GM21515 (cell line): Measurements from ENCODE around the gene CSNK1G2.

ENCODE experiments used
- ATAC-seq: cut with Tn5 transposase; IDR thresholded peaks from one replicate; pipeline ENCODE4 v1.9.1; 2021; ENCODE audit not compliant: unreplicated experiment

CSNK1G2 gene

DNA sequence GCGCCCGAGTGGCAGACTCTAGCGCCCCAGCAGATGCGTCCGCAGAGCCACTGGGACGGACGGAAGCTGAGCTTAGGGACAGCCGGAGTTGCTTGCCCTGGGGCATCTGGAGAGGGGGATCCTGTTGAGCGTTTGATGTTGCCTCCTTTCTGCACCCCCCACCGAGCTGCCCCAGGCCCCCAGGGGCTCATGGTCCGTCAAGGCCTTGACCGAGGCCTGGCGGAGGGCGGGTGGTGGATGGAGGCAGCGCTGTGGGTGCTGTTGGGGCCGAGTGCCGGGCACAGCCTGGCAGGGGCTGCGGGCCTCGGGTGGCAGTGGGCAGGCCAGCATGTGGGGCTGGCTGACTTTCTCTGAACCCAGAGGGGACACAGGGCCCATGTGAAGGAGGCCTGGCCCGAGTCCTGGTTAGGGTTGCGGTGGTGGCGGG is 2.7 kb downstream of the CSNK1G2 start:
- no peak for ATAC-seq

- ATAC-seq: no peak
These were observed 3.3 kb downstream of the CSNK1G2 start for GRCh38 chr19:1944088-1944915.

GRCh38 chr19:1944916-1945561 is 4.1 kb downstream of the CSNK1G2 start:
- ATAC-seq: no peak

DNA sequence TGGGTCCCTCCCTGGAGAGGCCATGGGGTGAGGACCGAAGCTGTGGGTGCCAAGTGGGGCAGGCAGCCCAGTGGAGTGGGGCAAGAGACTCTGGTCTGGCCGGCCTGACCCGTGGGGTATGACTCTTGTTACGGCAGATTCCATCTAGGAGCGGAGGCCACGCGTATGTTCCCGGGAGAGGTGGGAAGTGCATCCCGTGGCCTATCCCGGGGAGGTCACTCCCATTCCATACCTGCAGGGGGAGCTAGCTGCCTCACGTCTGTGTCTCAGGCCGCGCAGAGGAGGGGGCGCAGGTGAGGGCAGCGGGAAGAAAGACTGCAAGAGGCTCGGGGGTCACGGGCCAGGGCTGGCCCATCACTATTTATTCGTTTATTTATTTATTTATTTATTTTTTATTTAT is 4.9 kb downstream of the CSNK1G2 start:
- ATAC-seq: no peak

DNA sequence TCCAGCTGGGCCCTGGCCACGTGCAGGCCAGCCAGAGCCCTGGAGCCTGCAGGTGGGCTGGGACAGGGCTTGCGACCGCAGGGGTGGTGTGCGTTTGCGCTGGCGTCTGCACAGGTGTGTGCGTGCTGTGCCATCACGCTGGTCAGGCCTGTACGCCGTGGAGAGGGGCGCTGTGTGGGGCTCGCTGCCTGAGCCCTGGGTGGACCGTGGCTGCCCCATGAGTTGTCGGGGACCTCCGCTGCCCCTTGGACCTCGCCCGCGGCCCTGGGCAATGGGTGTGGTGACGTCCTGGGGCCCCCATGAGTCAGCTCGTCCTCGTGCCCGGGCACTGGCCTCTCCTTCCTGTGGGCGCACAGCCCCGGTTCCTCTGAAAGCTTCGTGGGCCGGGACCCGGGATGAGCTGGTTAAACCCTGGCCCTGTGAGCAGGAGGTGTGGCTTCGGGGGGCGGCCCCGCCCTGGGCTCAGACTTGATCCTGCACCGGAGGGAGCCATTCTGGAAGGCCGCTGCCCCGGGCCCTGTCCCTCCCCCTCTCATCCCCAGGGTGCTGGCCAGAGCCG is 6.8 kb downstream of the CSNK1G2 start:
- ATAC-seq: no peak

- no peak for ATAC-seq
These were observed 8.5 kb downstream of the CSNK1G2 start for GRCh38 chr19:1949304-1950101.

- ATAC-seq: no peak
These were observed 9.7 kb downstream of the CSNK1G2 start for GRCh38 chr19:1950640-1951039.

DNA sequence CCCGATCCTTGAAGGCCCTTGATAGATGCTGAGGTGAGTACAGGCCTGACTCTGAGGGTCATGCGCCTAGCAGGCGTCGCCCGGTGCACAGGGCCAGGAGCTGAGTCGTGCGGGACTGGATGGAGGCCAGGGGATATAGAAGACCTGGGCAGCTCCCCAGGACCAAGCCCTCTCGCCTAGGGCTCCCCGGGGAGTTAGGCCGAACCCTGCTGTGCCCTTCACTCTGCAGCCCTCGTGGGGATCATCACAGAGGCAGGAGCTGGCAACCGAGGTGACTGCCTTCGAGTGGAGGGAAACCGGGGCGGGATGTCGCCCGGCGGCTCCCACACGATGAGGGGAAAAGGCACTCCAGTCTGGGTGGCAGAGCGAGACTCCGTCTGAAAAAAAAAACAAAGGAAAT is 11.7 kb downstream of the CSNK1G2 start:
- ATAC-seq: no peak

DNA sequence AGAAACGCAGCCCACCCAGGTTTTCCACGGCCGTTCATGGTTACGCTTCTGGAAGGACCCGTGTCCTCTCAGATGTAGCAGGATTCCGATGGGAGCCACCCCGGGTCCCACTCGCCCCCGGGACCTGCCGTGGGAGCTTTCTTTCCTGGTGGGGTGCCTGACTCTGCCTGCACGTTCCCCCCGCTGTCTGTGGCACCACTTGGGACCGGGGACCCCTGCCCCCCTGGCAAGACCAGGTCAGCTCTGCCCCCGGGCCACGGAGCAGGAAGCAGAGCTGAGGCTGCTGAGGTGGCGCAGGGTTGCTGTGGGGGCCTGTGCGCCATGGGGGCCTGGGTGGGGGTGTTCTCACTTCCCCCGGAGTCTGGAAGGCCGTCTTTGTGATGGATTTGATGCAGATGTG is 12.1 kb downstream of the CSNK1G2 start:
- no peak for ATAC-seq

DNA sequence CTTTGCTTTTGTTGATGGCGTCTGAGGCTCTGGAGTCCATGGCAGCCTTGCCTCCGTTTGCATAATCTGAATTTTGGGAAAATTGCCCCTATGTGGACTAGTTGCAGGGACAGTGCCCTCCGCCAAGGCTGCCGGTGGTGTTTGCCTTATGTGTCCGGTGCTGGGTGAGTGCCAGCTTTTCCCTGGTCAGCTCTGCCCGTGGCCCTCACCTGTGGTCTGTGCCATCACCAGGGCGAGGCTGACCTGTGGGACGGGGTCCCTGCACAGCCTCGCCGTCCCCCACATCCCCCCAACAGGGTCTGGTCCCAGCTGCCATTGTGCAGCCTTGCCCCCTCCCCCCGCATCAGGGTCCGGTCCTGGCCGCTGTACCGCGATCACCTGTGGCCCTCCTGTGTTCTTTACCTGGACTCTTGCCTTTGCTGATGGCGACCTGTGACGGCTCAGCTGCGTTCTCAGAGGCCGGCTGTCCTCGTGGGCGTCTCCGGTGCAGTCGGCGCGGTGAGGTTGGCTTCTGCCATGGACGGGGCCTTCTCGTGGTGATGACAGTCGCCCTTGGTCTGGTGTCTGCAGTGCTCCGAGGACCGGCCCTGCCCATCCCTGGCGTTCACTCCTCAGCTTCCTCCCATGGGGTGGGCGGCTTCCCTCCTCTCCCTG is 12.6 kb downstream of the CSNK1G2 start:
- no peak for ATAC-seq

GRCh38 chr19:1954532-1954933 is 13.6 kb downstream of the CSNK1G2 start:
- ATAC-seq: no peak

DNA sequence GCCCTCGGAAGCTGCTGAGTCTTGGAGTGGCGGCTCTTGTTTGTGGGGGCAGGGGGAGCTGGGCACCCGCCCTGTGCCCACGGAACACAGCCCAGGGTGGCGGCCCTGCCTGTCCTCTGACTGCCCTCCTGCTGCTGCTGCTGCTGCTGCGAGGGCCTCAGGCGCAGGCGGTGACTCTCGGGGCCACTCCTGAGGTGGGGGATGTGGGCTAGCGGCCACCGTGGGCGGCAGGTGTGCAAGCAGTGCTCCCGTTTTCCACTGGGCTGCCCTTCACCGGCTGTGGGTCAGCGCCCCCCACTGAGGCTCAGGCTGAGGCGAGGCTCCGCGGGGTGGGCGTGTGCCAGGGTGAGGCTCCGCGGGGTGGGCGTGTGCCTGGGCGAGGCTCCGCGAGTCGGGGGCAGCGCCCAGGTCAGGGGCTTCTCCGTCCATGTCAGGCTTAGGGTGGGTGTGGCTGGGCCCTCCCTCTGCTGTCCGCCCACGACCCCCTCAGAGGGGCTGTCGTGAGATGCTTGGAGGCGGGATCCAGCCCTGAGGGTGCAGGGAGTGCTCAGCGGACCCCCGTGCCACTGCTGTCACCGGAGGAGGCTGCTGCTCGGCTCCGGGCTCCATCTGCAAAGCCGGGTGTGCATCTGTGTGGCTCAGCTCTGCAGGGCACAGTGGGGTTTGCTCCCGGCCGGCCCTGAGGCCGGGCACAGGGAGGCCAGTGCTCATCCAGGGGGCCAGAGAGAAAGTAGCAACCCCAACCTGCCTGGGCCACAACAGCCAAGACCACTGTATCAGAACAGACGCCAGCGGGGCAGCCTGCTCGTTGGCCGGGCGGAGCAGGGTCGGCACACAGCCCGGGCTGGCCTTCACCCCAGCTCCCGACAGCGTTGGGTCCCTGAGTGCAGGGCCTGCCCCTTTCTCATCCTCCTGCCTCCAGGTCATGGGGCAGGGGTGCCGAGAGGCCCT is 14.5 kb downstream of the CSNK1G2 start:
- no peak for ATAC-seq

- no peak for ATAC-seq
These were observed 15.1 kb downstream of the CSNK1G2 start for GRCh38 chr19:1956122-1956494.

- no peak for ATAC-seq
These were observed 16.0 kb downstream of the CSNK1G2 start for GRCh38 chr19:1956868-1957492.

DNA sequence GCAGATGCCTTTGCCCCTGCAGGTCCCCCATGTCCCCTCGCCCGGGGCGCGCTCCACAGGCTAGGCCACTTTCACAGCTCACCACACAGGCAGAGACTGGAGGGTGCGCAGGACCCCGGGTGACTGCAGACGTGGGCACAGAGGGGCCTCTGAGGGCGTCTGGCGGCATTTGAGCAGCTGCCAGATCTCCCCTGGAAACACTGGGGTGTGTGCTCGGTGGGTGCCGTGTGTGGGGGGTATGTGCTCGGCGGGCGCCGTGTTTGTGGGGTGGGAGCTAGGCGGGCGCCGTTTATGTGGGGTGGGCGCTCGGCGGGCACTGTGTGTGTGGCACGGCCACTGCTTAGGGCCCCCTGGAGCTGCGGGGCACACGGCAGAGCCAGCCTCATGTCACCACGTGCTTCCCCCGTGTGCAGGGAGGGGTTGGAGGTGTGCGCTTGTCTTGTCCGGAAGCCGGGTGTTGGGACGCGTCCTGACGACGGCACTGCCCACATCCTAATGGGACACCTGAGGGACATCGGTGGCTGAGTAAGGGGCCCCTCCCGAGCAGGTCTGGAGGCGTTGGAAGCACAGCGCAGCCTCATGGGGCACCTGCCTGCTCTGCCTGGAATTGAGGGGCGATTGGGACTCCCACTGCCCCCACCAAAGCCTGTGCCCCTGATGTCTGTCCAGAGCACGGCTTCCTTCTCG is 16.7 kb downstream of the CSNK1G2 start:
- no peak for ATAC-seq

- no peak for ATAC-seq
These were observed 19.1 kb downstream of the CSNK1G2 start for GRCh38 chr19:1959928-1960589.

- no peak for ATAC-seq
These were observed 20.3 kb downstream of the CSNK1G2 start for GRCh38 chr19:1961000-1961883.
